Measurements from ENCODE around the gene VWA8. TPM values are rescaled to one million over a fixed set of nuclear protein-coding genes. Genes with fewer than 3 reads are reported as not detected.

Gene VWA8
- total and polyA plus RNA-seq, 8 donors = 11.9 to 24.4 (median 14.4) TPM

DNA sequence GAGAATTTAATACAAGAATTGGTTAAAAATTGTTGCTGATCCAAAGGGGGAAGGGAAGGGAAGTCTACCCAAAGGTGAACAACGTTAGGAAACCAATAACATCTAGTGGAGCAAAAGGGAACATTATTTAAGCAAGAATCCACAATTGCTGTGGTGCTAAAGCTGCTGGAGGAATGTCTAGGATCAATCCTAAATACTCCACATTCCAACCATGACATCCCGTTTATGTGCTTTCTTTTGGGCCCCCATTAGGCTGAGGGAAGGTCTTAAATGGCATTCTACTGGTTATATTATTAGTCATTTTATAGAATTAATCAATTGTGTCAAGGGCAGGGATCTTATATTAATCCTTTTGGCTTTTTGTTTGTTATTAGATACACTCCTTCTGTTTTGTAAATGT, 39.9 kb upstream of the VWA8 start:
- Histone ChIP-seq H3K4me3 (no peak overlapping the region), H3K27ac (no peak overlapping the region), H3K9me3 (no peaks in the 10 kb centered on the region), H3K27me3 (no peaks in the 10 kb centered on the region), H3K4me1 (no peaks in the 10 kb centered on the region), H3K36me3 (no peaks in the 10 kb centered on the region)
- ATAC-seq (no peak), DNase-seq (no peak)
- intact Hi-C loops (cut with DNase I) = no loop called here
- TF ChIP-seq, protein P1, sequence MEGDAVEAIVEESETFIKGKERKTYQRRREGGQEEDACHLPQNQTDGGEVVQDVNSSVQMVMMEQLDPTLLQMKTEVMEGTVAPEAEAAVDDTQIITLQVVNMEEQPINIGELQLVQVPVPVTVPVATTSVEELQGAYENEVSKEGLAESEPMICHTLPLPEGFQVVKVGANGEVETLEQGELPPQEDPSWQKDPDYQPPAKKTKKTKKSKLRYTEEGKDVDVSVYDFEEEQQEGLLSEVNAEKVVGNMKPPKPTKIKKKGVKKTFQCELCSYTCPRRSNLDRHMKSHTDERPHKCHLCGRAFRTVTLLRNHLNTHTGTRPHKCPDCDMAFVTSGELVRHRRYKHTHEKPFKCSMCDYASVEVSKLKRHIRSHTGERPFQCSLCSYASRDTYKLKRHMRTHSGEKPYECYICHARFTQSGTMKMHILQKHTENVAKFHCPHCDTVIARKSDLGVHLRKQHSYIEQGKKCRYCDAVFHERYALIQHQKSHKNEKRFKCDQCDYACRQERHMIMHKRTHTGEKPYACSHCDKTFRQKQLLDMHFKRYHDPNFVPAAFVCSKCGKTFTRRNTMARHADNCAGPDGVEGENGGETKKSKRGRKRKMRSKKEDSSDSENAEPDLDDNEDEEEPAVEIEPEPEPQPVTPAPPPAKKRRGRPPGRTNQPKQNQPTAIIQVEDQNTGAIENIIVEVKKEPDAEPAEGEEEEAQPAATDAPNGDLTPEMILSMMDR (IDR thresholded peaks at IDR 0.05) = no peak

DNA sequence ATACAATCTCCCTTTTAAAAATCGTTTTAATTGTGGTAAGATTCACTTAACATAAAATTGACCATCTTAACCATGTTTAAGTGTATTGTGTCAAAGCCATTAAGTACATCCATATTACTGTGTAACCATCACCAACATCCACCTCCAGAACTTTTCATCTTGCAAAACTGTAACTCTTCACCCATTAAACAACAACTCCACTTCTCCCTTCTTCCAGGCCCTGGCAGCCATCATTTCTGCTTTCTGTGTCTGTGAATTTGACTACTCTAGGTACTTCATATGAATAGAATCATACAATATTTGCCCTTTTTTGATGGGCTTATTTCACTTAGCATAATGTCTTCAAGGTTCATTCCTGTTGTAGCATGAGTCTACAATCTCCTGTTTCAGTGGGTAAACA, 36.5 kb upstream of the VWA8 start:
- no peaks in the 10 kb centered on the region for H3K4me1 ChIP-seq
- TF ChIP-seq, protein P1 (IDR thresholded peaks at IDR 0.05) = no peak
- DNase-seq (no peak), ATAC-seq (no peak)
- no peak overlapping the region for H3K4me3 ChIP-seq
- H3K9me3 ChIP-seq = no peaks in the 10 kb centered on the region
- H3K27me3 ChIP-seq = no peaks in the 10 kb centered on the region
- no peak overlapping the region for H3K27ac ChIP-seq
- H3K36me3 ChIP-seq = no peaks in the 10 kb centered on the region
- intact Hi-C loops (cut with DNase I) = no loop called here

DNA sequence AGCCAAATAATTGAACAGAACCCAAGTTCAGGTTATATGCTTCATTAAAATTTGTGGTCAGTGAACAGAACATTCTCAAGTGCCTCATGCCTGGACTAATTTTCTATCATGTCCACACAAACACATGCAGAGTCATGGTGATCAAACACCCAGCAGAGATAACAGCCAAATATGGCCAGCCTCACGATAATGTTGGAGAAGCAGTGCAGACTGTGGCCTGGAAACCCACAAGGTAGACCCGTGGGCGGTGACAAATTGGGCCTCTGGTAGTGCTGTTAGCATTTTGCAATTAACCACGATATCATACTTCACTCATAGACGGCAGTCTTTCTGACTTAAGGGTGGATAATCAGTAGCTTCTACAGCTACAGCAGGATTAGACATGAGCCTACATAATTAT, 35.0 kb upstream of the VWA8 start:
- H3K9me3 ChIP-seq = no peaks in the 10 kb centered on the region
- H3K4me1 ChIP-seq = no peaks in the 10 kb centered on the region
- H3K4me3 ChIP-seq = no peak overlapping the region
- DNase-seq (no peak), ATAC-seq (no peak)
- H3K36me3 ChIP-seq = no peaks in the 10 kb centered on the region
- H3K27ac ChIP-seq = no peak overlapping the region
- no peaks in the 10 kb centered on the region for H3K27me3 ChIP-seq
- TF ChIP-seq, protein P1 (IDR thresholded peaks at IDR 0.05) = no peak
- intact Hi-C loops (cut with DNase I) = no loop called here

DNA sequence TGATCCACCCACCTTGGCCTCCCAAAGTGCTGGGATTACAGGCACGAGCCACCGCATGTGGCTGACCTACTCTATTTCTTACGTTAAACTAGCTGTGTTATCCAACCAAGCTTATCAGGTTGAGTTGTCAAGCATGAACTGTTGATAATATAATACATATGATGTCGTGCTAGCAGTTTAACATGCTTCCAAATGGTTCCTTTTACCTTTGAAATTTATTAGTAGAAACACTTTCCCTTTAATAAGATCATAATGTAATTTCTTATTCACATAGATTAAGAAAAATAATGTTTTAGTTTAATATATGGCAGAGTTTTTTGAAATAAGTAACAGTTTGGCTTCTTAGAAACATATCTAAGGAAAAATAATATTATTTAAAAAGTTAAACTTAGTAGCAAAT, 34.4 kb upstream of the VWA8 start:
- no peaks in the 10 kb centered on the region for H3K9me3 ChIP-seq
- no peaks in the 10 kb centered on the region for H3K4me1 ChIP-seq
- H3K4me3 ChIP-seq = no peak overlapping the region
- TF ChIP-seq, protein P1 (IDR thresholded peaks at IDR 0.05) = no peak
- no peaks in the 10 kb centered on the region for H3K27me3 ChIP-seq
- no peak overlapping the region for H3K27ac ChIP-seq
- ATAC-seq (no peak), DNase-seq (no peak)
- intact Hi-C loops (cut with DNase I) = no loop called here
- H3K36me3 ChIP-seq = no peaks in the 10 kb centered on the region

DNA sequence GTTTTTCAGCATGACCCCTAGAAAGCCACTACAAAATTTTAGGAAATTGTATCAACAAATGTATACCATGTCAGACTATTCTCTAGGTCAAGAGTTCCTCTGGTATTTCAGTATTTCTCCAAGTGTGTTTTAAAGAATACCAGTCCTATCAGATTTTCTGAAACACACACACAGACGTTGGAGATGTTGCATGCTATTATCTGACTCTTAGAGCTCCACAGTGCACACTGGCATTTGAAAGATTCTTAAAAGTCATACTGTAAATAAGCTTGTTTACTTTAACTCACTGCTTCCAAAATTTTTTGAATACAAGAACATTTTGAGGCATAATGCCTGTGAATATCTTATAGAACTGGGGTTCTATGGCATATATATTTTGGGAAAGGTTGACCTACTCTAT, 33.8 kb upstream of the VWA8 start:
- Histone ChIP-seq H3K36me3 (no peaks in the 10 kb centered on the region), H3K9me3 (no peaks in the 10 kb centered on the region), H3K4me3 (no peak overlapping the region), H3K27me3 (no peaks in the 10 kb centered on the region), H3K4me1 (no peaks in the 10 kb centered on the region), H3K27ac (no peak overlapping the region)
- no peak for ATAC-seq
- DNase-seq = no peak
- TF ChIP-seq, protein P1 (IDR thresholded peaks at IDR 0.05) = no peak
- intact Hi-C loops (cut with DNase I) = no loop called here
